ENCODE data around the gene TTC8. TPM values are rescaled to one million over a fixed set of nuclear protein-coding genes. Genes with fewer than 3 reads are reported as not detected.

Gene TTC8
- total and polyA plus RNA-seq, 2 donors (not counting 1 experiment from before 2014, with no cell fraction given) = 31.2 to 44.2 TPM

DNA sequence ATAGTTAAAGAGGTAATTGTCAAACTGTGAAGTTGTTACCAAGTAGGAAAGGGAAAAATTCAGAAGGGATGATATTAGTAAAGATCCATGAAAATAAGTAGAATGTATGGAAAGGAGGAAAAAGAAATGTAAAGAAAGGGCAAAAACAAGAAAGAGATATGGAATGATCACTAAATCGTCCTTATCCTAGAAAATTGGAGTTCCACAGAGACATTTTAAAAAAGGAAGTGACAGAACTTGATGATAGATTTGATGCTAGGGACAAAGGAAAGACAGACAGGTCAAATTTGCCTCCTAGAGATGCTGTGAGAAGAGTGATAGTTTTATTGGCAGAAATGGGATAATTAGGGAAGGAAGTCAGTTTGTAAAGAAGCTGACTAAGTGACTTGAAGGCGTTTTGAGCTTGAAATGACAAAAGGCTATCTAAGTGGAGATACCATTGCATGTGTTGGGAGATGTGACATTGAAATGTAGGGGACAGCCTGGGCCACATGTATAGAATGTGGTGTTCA lies 20.6 kb downstream of the TTC8 start:
- Histone ChIP-seq H2AFZ (ENCODE audit: low read length) (no peak overlapping the region), H3K9ac (ENCODE audit: insufficient read depth, low read length) (no peak overlapping the region), H3K79me2 (ENCODE audit: control insufficient read depth, insufficient read depth, low read length) (no peaks in the 10 kb centered on the region), H4K20me1 (ENCODE audit: control insufficient read depth, extremely low read depth, insufficient read depth, low read length) (no peaks in the 10 kb centered on the region), H3K27ac (ENCODE audit: insufficient read depth, low read length) (no peak overlapping the region), H3K36me3 (ENCODE audit: control insufficient read depth, insufficient read depth, low read length) (no peaks in the 10 kb centered on the region), H3K27me3 (ENCODE audit: control insufficient read depth, insufficient read depth, low read length) (no peaks in the 10 kb centered on the region), H3K9me3 (ENCODE audit: control insufficient read depth, insufficient read depth, low read depth, low read length) (no peaks in the 10 kb centered on the region), H3K4me2 (ENCODE audit: extremely low read depth, insufficient read depth, low read length) (no peak overlapping the region), H3K4me3 (replicated peaks in 1 of 4; ENCODE audit: control extremely low read depth in 1 of 4, insufficient read depth in 1 of 4, low read depth in 3 of 4, low read length in 4 of 4) (no peak overlapping the region), H3K4me1 (ENCODE audit: control insufficient read depth, extremely low read depth, insufficient read depth, low read length) (peaks cover 2% of the 10 kb centered on the region)
- no peak for TF ChIP-seq EZH2 (IDR thresholded peaks at IDR 0.05; ENCODE audit: low read length, missing control alignments)
- TF ChIP-seq, protein P1, sequence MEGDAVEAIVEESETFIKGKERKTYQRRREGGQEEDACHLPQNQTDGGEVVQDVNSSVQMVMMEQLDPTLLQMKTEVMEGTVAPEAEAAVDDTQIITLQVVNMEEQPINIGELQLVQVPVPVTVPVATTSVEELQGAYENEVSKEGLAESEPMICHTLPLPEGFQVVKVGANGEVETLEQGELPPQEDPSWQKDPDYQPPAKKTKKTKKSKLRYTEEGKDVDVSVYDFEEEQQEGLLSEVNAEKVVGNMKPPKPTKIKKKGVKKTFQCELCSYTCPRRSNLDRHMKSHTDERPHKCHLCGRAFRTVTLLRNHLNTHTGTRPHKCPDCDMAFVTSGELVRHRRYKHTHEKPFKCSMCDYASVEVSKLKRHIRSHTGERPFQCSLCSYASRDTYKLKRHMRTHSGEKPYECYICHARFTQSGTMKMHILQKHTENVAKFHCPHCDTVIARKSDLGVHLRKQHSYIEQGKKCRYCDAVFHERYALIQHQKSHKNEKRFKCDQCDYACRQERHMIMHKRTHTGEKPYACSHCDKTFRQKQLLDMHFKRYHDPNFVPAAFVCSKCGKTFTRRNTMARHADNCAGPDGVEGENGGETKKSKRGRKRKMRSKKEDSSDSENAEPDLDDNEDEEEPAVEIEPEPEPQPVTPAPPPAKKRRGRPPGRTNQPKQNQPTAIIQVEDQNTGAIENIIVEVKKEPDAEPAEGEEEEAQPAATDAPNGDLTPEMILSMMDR (conservative IDR thresholded peaks at IDR 0.05 in 1 of 2, IDR thresholded peaks at IDR 0.05 in 1 of 2; ENCODE audit: low read depth in 1 of 2, low read length in 2 of 2) = no peak
- no peak for DNase-seq (ENCODE audit: low read depth in 2 of 2)

DNA sequence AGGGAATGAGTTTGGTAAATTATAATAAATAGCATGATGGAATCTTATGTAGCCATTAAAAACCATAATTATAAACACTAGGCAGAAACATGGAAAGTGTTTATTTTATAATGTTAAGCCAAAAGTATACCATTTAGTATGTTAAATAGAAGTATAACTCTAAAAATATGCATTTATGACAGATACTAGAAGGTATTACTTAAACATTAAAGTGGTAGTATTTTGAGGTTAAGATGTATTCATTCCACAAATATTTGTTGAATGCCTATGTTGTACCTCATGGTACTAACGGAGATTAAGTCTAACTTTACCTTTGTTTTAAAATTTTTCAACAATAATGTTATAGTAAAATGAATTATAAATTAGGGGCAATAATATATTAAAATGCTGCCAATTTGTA lies 24.1 kb downstream of the TTC8 start:
- H3K4me2 ChIP-seq (ENCODE audit: extremely low read depth, insufficient read depth, low read length) = no peak overlapping the region
- H3K4me3 ChIP-seq (replicated peaks in 1 of 4; ENCODE audit: control extremely low read depth in 1 of 4, insufficient read depth in 1 of 4, low read depth in 3 of 4, low read length in 4 of 4) = no peak overlapping the region
- no peaks in the 10 kb centered on the region for H3K27me3 ChIP-seq (ENCODE audit: control insufficient read depth, insufficient read depth, low read length)
- no peaks in the 10 kb centered on the region for H3K36me3 ChIP-seq (ENCODE audit: control insufficient read depth, insufficient read depth, low read length)
- H2AFZ ChIP-seq (ENCODE audit: low read length) = no peak overlapping the region
- H3K4me1 ChIP-seq (ENCODE audit: control insufficient read depth, extremely low read depth, insufficient read depth, low read length) = no peaks in the 10 kb centered on the region
- no peaks in the 10 kb centered on the region for H3K79me2 ChIP-seq (ENCODE audit: control insufficient read depth, insufficient read depth, low read length)
- no peak overlapping the region for H3K9ac ChIP-seq (ENCODE audit: insufficient read depth, low read length)
- H4K20me1 ChIP-seq (ENCODE audit: control insufficient read depth, extremely low read depth, insufficient read depth, low read length) = no peaks in the 10 kb centered on the region
- H3K27ac ChIP-seq (ENCODE audit: insufficient read depth, low read length) = no peak overlapping the region
- DNase-seq (ENCODE audit: low read depth in 2 of 2) = peak in 1 of 2 donors; percentile 62
- H3K9me3 ChIP-seq (ENCODE audit: control insufficient read depth, insufficient read depth, low read depth, low read length) = no peaks in the 10 kb centered on the region
- TF ChIP-seq EZH2 (IDR thresholded peaks at IDR 0.05; ENCODE audit: low read length, missing control alignments) = no peak

DNA sequence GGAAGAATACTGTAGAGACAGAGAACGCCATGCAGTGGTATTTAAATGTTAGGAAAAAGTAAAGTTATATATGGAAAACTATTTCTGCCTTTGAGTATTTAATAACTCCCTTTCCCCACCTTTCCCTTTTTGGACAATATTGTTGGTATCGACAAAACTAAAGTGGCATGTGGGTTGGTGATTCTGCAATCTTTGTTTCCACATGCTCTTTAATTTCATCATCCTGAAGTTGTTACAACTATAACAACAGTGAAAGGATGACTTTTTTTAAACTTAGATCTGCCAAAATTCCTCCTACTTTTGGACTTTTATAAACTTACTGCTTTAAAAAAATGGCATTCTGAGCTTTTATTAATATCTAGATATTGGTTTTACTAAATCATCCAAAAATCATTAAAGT lies 25.3 kb downstream of the TTC8 start:
- TF ChIP-seq, protein P1 (conservative IDR thresholded peaks at IDR 0.05 in 1 of 2, IDR thresholded peaks at IDR 0.05 in 1 of 2; ENCODE audit: low read depth in 1 of 2, low read length in 2 of 2) = no peak
- TF ChIP-seq EZH2 (IDR thresholded peaks at IDR 0.05; ENCODE audit: low read length, missing control alignments) = no peak
- Histone ChIP-seq H3K27ac (ENCODE audit: insufficient read depth, low read length) (no peak overlapping the region), H3K4me3 (replicated peaks in 1 of 4; ENCODE audit: control extremely low read depth in 1 of 4, insufficient read depth in 1 of 4, low read depth in 3 of 4, low read length in 4 of 4) (no peak overlapping the region), H2AFZ (ENCODE audit: low read length) (no peak overlapping the region), H3K36me3 (ENCODE audit: control insufficient read depth, insufficient read depth, low read length) (no peaks in the 10 kb centered on the region), H3K27me3 (ENCODE audit: control insufficient read depth, insufficient read depth, low read length) (no peaks in the 10 kb centered on the region), H4K20me1 (ENCODE audit: control insufficient read depth, extremely low read depth, insufficient read depth, low read length) (no peaks in the 10 kb centered on the region), H3K9ac (ENCODE audit: insufficient read depth, low read length) (no peak overlapping the region), H3K79me2 (ENCODE audit: control insufficient read depth, insufficient read depth, low read length) (no peaks in the 10 kb centered on the region), H3K4me2 (ENCODE audit: extremely low read depth, insufficient read depth, low read length) (no peak overlapping the region), H3K9me3 (ENCODE audit: control insufficient read depth, insufficient read depth, low read depth, low read length) (no peaks in the 10 kb centered on the region), H3K4me1 (ENCODE audit: control insufficient read depth, extremely low read depth, insufficient read depth, low read length) (no peaks in the 10 kb centered on the region)
- peak in 1 of 2 donors; percentile 25 for DNase-seq (ENCODE audit: low read depth in 2 of 2)
